H1 (cell line): Measurements from ENCODE around the gene CDCA7L. TPM values are rescaled to one million over a fixed set of nuclear protein-coding genes. Genes with fewer than 3 reads are reported as not detected.

Source experiments
- FOSL1 ChIP-seq: IDR thresholded peaks from 2 replicates; pipeline ENCODE4 v1.6.1; 2011; ENCODE audit warnings: mild to moderate bottlenecking, low read depth, low read length, moderate library complexity; ENCODE audit not compliant: insufficient read depth
- GTF2F1 ChIP-seq: IDR thresholded peaks from 2 replicates; pipeline ENCODE4 v1.6.1; 2012; ENCODE audit warnings: low read depth, low read length, improper control_type of control experiment, borderline replicate concordance
- HDAC6 ChIP-seq: IDR thresholded peaks from one replicate; pipeline ENCODE4 v1.7.1; 2012; ENCODE audit warnings: low read depth, mild to moderate bottlenecking, inconsistent platforms, low read length, moderate library complexity
- KDM4A ChIP-seq: IDR thresholded peaks from one replicate; pipeline ENCODE4 v1.7.1; 2012; ENCODE audit warnings: low read depth, mild to moderate bottlenecking, moderate library complexity, low read length, inconsistent platforms; ENCODE audit not compliant: severe bottlenecking
- RNF2 ChIP-seq: fragments of 200-900, 300-1000 bp; sonication (generic); IDR thresholded peaks from 2 replicates; pipeline ENCODE4 v1.7.1; 2016; ENCODE audit warnings: borderline replicate concordance, low read depth, mild to moderate bottlenecking, antibody characterized with exemption, low read length; ENCODE audit not compliant: poor library complexity, severe bottlenecking; ENCODE audit errors: missing control alignments
- SP1 ChIP-seq: IDR thresholded peaks from 2 replicates; pipeline ENCODE4 v1.6.1; 2011; ENCODE audit warnings: low read depth, low read length
- polyA plus RNA-seq, 7 experiments: library from polyadenylated mRNA; depleted of rRNA in 3 of 7; stranded (reverse) in 5 of 7; unstranded in 2 of 7; fragments of >200 nt in 5 of 7; fragments of 200-250 nt in 2 of 7; gene quantifications; 1 replicate in 5 of 7; 2 replicates in 1 of 7; 4 replicates in 1 of 7; pipeline versions ENCODE4 v1.2.1 to v1.2.3, GENCODE V29; 2011 to 2013; ENCODE audit warnings: missing spikeins in 2 of 7, mixed read lengths in 2 of 7
- total RNA-seq: library from RNA; stranded (reverse); fragmentation: NEBNext Ultra II Directional; extraction: Animal tissue kit (Norgen Biotek cat#: 25700); gene quantifications from 2 replicates; pipeline ENCODE4 v1.2.1, GENCODE V29; 2021

Gene CDCA7L
- total and polyA plus RNA-seq, 2 of the 8 experiments (the other 6 are each of a cell fraction or from before 2014, with no cell fraction given) = 93.8 to 168 TPM

DNA sequence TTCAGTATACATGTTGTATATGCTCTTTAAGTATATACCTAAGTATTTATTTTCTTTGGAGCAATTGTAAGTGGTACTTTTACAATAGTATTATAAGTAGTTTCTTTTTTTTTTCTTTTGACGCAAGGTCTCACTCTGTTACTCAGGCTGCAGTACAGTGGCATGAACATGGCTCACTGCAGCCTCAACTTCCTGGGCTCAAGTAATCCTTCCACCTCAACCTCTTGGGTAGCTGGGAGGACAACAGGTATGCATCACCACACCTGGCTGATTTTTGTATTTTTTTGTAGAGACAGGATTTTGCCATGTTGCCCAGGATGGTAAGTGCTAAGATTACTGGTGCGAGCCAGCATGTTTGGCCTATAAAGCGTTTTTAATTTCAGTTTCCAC lies 13.7 kb upstream of the CDCA7L start (continued):
- TF ChIP-seq HDAC6 = no peak
- TF ChIP-seq FOSL1 = no peak
- TF ChIP-seq GTF2F1 = no peak
- no peak for TF ChIP-seq RNF2
- no peak for TF ChIP-seq KDM4A
- TF ChIP-seq SP1 = no peak
